GM12878 (cell line): ENCODE data around the gene PREX1.
A peak's percentile ranks its signal among the peaks of the same experiment; 100 is the strongest.

Experiments used
- CEBPB ChIP-seq, 2 experiments: fragments of 150-350 bp in 1 of 2; IDR thresholded peaks; 2 replicates each; pipeline ENCODE4 v1.6.1; 2012 to 2014; ENCODE audit warnings: low read depth in 2 of 2, low read length in 2 of 2, borderline replicate concordance in 1 of 2, inconsistent platforms in 1 of 2
- CTCF ChIP-seq, 3 experiments: IDR thresholded peaks in 2 of 3; conservative IDR thresholded peaks in 1 of 3; 2 replicates each; pipeline ENCODE4 v1.5.1; 2011; ENCODE audit warnings: low read depth in 3 of 3, low read length in 3 of 3, mild to moderate bottlenecking in 3 of 3, control low read depth in 2 of 3, moderate library complexity in 2 of 3, inconsistent platforms in 1 of 3, mixed read lengths in 1 of 3; ENCODE audit not compliant: control insufficient read depth in 2 of 3, insufficient read depth in 1 of 3; ENCODE audit errors: extremely low read depth in 1 of 3
- NRF1 ChIP-seq: conservative IDR thresholded peaks from 2 replicates; pipeline ENCODE4 v1.6.1; 2011; ENCODE audit warnings: mild to moderate bottlenecking, low read depth, low read length, improper control_type of control experiment
- ZBTB40 ChIP-seq: fragments of 450-650 bp; IDR thresholded peaks from 2 replicates; pipeline ENCODE4 v1.6.1; 2016; ENCODE audit warnings: mild to moderate bottlenecking, moderate library complexity, borderline replicate concordance
- ZNF24 ChIP-seq: fragments of 450-650 bp; IDR thresholded peaks from 2 replicates; pipeline ENCODE4 v1.6.1; 2017; ENCODE audit warnings: antibody characterized with exemption, mild to moderate bottlenecking

GRCh38 chr20:48738399-48739304 lies 89.1 kb downstream of the PREX1 start:
- TF ChIP-seq CTCF (IDR thresholded peaks at IDR 0.05 in 2 of 3, conservative IDR thresholded peaks at IDR 0.05 in 1 of 3; ENCODE audit: control insufficient read depth in 2 of 3, extremely low read depth in 1 of 3, insufficient read depth in 1 of 3, low read depth in 3 of 3, low read length in 3 of 3) = no peak
- TF ChIP-seq NRF1 = no peak
- no peak for TF ChIP-seq ZBTB40
- TF ChIP-seq ZNF24 = peak; percentile 64
- TF ChIP-seq CEBPB (IDR thresholded peaks at IDR 0.05; ENCODE audit: borderline replicate concordance in 1 of 2, low read depth in 2 of 2, low read length in 2 of 2) = peak in 1 of 2 experiments; percentile 98; a peak in 2 of 4 replicates
